K562 (cell line): Measurements from ENCODE around the gene CLEC3B. TPM values are rescaled to one million over a fixed set of nuclear protein-coding genes. Genes with fewer than 3 reads are reported as not detected.

Experiments
- ETS2 ChIP-seq: IDR thresholded peaks from 2 replicates; pipeline ENCODE4 v1.6.1; 2016; ENCODE audit warnings: borderline replicate concordance, missing genetic modification characterization, mild to moderate bottlenecking, moderate library complexity, missing compliant biosample characterization; ENCODE audit not compliant: poor library complexity, severe bottlenecking
- HDAC3 ChIP-seq: fragments of 450-650 bp; IDR thresholded peaks from 2 replicates; pipeline ENCODE4 v1.6.1; 2018; ENCODE audit warnings: borderline replicate concordance, mild to moderate bottlenecking, moderate library complexity; ENCODE audit not compliant: partially characterized antibody
- KHSRP ChIP-seq: fragments of 450-650 bp; IDR thresholded peaks from 2 replicates; pipeline ENCODE4 v1.6.1; 2017
- NFE2L1 ChIP-seq: fragments of 450-650 bp; IDR thresholded peaks from 2 replicates; pipeline ENCODE4 v1.6.1; 2016; ENCODE audit warnings: missing genetic modification characterization, low read depth, mild to moderate bottlenecking, missing compliant biosample characterization, moderate library complexity, borderline replicate concordance
- POLR2AphosphoS5 ChIP-seq: IDR thresholded peaks from 2 replicates; pipeline ENCODE4 v1.6.1; 2011; ENCODE audit warnings: mild to moderate bottlenecking, low read depth, low read length, moderate library complexity; ENCODE audit not compliant: control insufficient read depth, insufficient read depth
- RAD21 ChIP-seq, 2 experiments: fragments of 250-450 bp in 1 of 2; fragments of 450-650 bp in 1 of 2; sonication (Bioruptor Pico) in 1 of 2; formaldehyde crosslinking in 1 of 2; IDR thresholded peaks in 1 of 2; conservative IDR thresholded peaks in 1 of 2; 2 replicates each; pipeline versions ENCODE4 v1.4.0 to v1.8.0; 2020 to 2022; ENCODE audit warnings: mild to moderate bottlenecking in 2 of 2, moderate library complexity in 1 of 2
- RB1 ChIP-seq: fragments of 450-650 bp; IDR thresholded peaks from 2 replicates; pipeline ENCODE4 v1.6.1; 2017; ENCODE audit warnings: low read depth, mild to moderate bottlenecking
- RBM15 ChIP-seq: fragments of 200-400 bp; formaldehyde crosslinking; IDR thresholded peaks from 2 replicates; pipeline ENCODE4 v1.6.1; 2018; ENCODE audit warnings: mild to moderate bottlenecking, low read length, moderate library complexity; ENCODE audit not compliant: insufficient read depth
- RFX5 ChIP-seq: IDR thresholded peaks from 2 replicates; pipeline ENCODE4 v1.6.1; 2011; ENCODE audit warnings: low read depth, mild to moderate bottlenecking, improper control_type of control experiment, low read length
- SRSF9 ChIP-seq: fragments of 200-400 bp; formaldehyde crosslinking; IDR thresholded peaks from 2 replicates; pipeline ENCODE4 v1.6.1; 2017; ENCODE audit warnings: low read depth, low read length, borderline replicate concordance
- ZNF184 ChIP-seq: sonication (generic); formaldehyde crosslinking; IDR thresholded peaks from 2 replicates; pipeline ENCODE4 v1.5.0; 2020; ENCODE audit warnings: missing genetic modification reagents
- polyA plus RNA-seq, 8 experiments: library from polyadenylated mRNA; depleted of rRNA in 4 of 8; stranded (reverse) in 5 of 8; unstranded in 3 of 8; fragments of >200 nt; fragmentation: Nextera tagmentation in 2 of 8; fragmentation: Illumina TruSeq in 1 of 8; extraction: Ambion mirVana in 2 of 8; extraction: Trizol in 1 of 8; gene quantifications; 2 replicates each; pipeline versions ENCODE4 v1.2.1 to v1.2.3, GENCODE V29; 2011 to 2014; ENCODE audit warnings: inconsistent platforms in 1 of 8, missing spikeins in 1 of 8
- total RNA-seq, 7 experiments: library from RNA; depleted of rRNA in 6 of 7; stranded (reverse); fragments of >200 nt in 6 of 7; fragmentation: Illumina TruSeq in 2 of 7; extraction: Trizol in 2 of 7; gene quantifications; 2 replicates each; pipeline versions ENCODE4 v1.2.1 to v1.2.3, GENCODE V29; 2011 to 2021; ENCODE audit warnings: low replicate concordance in 1 of 7
- TF ChIP-seq, protein P1 (sequence below): sonication (generic); formaldehyde crosslinking; IDR thresholded peaks from 2 replicates; pipeline ENCODE4 v1.8.0; 2023; ENCODE audit warnings: missing genetic modification reagents, mild to moderate bottlenecking, borderline replicate concordance
- TF ChIP-seq, protein P2 (sequence below): fragments of 250-450 bp; sonication (Bioruptor Pico); IDR thresholded peaks from 2 replicates; pipeline ENCODE4 v1.4.0; 2020; ENCODE audit warnings: borderline replicate concordance
- TF ChIP-seq, protein P3 (sequence below): fragments of 250-450 bp; sonication (Bioruptor Pico); IDR thresholded peaks from 2 replicates; pipeline ENCODE4 v1.9.0; 2021; ENCODE audit warnings: mild to moderate bottlenecking
- TF ChIP-seq, protein P4 (sequence below), 3 experiments: IDR thresholded peaks in 2 of 3; conservative IDR thresholded peaks in 1 of 3; 2 replicates each; pipeline ENCODE4 v1.5.1; 2011 to 2012; ENCODE audit warnings: low read length in 3 of 3, mild to moderate bottlenecking in 3 of 3, control low read depth in 2 of 3, improper control_type of control experiment in 1 of 3, inconsistent platforms in 1 of 3, low read depth in 1 of 3, mixed read lengths in 1 of 3, moderate library complexity in 1 of 3; ENCODE audit not compliant: insufficient read depth in 2 of 3
- TF ChIP-seq, protein P5 (sequence below): fragments of 250-450 bp; sonication (Bioruptor Pico); IDR thresholded peaks from 2 replicates; pipeline ENCODE4 v1.8.0; 2021; ENCODE audit warnings: borderline replicate concordance, mild to moderate bottlenecking, moderate library complexity; ENCODE audit not compliant: poor library complexity, severe bottlenecking

The CLEC3B gene
- total and polyA plus RNA-seq, 9 of the 15 experiments (the other 6 are each of a cell fraction or from before 2014, with no cell fraction given) = not detected

DNA sequence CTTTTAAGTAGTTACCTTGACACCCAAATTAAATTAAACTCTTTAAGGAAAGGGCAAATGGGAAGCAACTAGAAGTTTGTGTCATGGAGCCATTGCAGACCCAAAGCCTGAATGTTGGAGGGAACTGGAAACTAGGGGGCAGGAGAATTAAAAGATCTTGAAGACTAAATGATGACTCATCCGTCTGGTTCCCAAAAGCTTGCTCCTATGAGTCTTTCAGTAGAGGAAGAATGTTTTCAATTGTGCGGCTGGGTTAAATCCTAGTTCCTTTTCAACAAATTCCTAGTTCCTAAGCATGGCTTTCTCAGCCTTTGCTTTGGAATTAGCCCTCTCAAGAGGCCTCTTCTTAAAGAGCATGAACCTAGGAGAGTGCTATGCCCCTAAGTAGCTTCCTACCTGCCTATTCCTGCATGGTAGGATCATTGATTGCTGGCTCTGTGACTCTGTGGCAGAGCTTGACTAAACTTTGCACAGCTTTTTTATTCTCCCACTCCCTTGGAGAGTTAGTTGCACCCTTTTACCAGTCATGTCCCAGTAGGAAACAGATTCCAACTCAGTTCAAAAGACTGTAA, 17.7 kb downstream of the CLEC3B start (continued):
- TF ChIP-seq, protein P1, sequence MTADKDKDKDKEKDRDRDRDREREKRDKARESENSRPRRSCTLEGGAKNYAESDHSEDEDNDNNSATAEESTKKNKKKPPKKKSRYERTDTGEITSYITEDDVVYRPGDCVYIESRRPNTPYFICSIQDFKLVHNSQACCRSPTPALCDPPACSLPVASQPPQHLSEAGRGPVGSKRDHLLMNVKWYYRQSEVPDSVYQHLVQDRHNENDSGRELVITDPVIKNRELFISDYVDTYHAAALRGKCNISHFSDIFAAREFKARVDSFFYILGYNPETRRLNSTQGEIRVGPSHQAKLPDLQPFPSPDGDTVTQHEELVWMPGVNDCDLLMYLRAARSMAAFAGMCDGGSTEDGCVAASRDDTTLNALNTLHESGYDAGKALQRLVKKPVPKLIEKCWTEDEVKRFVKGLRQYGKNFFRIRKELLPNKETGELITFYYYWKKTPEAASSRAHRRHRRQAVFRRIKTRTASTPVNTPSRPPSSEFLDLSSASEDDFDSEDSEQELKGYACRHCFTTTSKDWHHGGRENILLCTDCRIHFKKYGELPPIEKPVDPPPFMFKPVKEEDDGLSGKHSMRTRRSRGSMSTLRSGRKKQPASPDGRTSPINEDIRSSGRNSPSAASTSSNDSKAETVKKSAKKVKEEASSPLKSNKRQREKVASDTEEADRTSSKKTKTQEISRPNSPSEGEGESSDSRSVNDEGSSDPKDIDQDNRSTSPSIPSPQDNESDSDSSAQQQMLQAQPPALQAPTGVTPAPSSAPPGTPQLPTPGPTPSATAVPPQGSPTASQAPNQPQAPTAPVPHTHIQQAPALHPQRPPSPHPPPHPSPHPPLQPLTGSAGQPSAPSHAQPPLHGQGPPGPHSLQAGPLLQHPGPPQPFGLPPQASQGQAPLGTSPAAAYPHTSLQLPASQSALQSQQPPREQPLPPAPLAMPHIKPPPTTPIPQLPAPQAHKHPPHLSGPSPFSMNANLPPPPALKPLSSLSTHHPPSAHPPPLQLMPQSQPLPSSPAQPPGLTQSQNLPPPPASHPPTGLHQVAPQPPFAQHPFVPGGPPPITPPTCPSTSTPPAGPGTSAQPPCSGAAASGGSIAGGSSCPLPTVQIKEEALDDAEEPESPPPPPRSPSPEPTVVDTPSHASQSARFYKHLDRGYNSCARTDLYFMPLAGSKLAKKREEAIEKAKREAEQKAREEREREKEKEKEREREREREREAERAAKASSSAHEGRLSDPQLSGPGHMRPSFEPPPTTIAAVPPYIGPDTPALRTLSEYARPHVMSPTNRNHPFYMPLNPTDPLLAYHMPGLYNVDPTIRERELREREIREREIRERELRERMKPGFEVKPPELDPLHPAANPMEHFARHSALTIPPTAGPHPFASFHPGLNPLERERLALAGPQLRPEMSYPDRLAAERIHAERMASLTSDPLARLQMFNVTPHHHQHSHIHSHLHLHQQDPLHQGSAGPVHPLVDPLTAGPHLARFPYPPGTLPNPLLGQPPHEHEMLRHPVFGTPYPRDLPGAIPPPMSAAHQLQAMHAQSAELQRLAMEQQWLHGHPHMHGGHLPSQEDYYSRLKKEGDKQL (CRISPR knock-in tag) = no peak
- TF ChIP-seq RBM15 (no peak), SRSF9 (no peak), RAD21 (CRISPR knock-in tag; conservative IDR thresholded peaks at IDR 0.05 in 1 of 2, IDR thresholded peaks at IDR 0.05 in 1 of 2) (peak; percentile 52 to 81; a peak in 3 of 4 replicates), RFX5 (no peak), ZNF184 (no peak), KHSRP (no peak), NFE2L1 (tag) (peak; percentile 58; the same call in 1 of the 2 replicates), POLR2AphosphoS5 (no peak), HDAC3 (no peak), ETS2 (no peak), RB1 (no peak)
- TF ChIP-seq, protein P2, sequence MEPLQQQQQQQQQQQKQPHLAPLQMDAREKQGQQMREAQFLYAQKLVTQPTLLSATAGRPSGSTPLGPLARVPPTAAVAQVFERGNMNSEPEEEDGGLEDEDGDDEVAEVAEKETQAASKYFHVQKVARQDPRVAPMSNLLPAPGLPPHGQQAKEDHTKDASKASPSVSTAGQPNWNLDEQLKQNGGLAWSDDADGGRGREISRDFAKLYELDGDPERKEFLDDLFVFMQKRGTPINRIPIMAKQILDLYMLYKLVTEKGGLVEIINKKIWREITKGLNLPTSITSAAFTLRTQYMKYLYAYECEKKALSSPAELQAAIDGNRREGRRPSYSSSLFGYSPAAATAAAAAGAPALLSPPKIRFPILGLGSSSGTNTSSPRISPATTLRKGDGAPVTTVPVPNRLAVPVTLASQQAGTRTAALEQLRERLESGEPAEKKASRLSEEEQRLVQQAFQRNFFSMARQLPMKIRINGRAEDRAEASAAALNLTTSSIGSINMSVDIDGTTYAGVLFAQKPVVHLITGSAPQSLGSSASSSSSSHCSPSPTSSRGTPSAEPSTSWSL (CRISPR knock-in tag) = no peak
- TF ChIP-seq, protein P3, sequence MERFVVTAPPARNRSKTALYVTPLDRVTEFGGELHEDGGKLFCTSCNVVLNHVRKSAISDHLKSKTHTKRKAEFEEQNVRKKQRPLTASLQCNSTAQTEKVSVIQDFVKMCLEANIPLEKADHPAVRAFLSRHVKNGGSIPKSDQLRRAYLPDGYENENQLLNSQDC = no peak
- TF ChIP-seq, protein P4, sequence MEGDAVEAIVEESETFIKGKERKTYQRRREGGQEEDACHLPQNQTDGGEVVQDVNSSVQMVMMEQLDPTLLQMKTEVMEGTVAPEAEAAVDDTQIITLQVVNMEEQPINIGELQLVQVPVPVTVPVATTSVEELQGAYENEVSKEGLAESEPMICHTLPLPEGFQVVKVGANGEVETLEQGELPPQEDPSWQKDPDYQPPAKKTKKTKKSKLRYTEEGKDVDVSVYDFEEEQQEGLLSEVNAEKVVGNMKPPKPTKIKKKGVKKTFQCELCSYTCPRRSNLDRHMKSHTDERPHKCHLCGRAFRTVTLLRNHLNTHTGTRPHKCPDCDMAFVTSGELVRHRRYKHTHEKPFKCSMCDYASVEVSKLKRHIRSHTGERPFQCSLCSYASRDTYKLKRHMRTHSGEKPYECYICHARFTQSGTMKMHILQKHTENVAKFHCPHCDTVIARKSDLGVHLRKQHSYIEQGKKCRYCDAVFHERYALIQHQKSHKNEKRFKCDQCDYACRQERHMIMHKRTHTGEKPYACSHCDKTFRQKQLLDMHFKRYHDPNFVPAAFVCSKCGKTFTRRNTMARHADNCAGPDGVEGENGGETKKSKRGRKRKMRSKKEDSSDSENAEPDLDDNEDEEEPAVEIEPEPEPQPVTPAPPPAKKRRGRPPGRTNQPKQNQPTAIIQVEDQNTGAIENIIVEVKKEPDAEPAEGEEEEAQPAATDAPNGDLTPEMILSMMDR (IDR thresholded peaks at IDR 0.05 in 2 of 3, conservative IDR thresholded peaks at IDR 0.05 in 1 of 3; ENCODE audit: insufficient read depth in 2 of 3, low read depth in 1 of 3, low read length in 3 of 3) = peak; percentile 27 to 69 (median 34); a peak in 4 of 6 replicates
- TF ChIP-seq, protein P5, sequence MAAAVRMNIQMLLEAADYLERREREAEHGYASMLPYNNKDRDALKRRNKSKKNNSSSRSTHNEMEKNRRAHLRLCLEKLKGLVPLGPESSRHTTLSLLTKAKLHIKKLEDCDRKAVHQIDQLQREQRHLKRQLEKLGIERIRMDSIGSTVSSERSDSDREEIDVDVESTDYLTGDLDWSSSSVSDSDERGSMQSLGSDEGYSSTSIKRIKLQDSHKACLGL (CRISPR knock-in tag) = no peak
